Activated naive CD8-positive, alpha-beta T cell treated with anti-CD3 and anti-CD28 coated beads, Interleukin-2, amount 50 U/mL, for 24 hours (primary cell): ENCODE measurements around the gene LAMC2.

ENCODE experiments used
- ATAC-seq: fragments of 150-1000 bp; cut with Tn5 transposase; one replicate; pipeline ENCODE4 v1.10.0; 2021
- DNase-seq: peaks from one replicate; pipeline ENCODE4 v3.0.0; 2021
- H3K27ac Mint-ChIP-seq: one replicate; pipeline ENCODE4 v1.8.0; 2021; ENCODE audit warnings: mild to moderate bottlenecking, mixed read lengths
- H3K27me3 Mint-ChIP-seq: one replicate; pipeline ENCODE4 v1.8.0; 2021; ENCODE audit warnings: mixed read lengths
- H3K36me3 Mint-ChIP-seq: one replicate; pipeline ENCODE4 v1.8.0; 2021; ENCODE audit warnings: low read depth, mixed read lengths
- H3K4me1 Mint-ChIP-seq: one replicate; pipeline ENCODE4 v1.8.0; 2021; ENCODE audit warnings: mixed read lengths
- H3K4me3 Mint-ChIP-seq: one replicate; pipeline ENCODE4 v1.8.0; 2021; ENCODE audit warnings: mild to moderate bottlenecking, moderate library complexity, mixed read lengths
- H3K9me3 Mint-ChIP-seq: one replicate; pipeline ENCODE4 v1.8.0; 2021; ENCODE audit warnings: mixed read lengths

The LAMC2 gene

GRCh38 chr1:183214021-183214970 is 28.2 kb downstream of the LAMC2 start:
- ATAC-seq (no peak), DNase-seq (no peak)
- no peak overlapping the region for H3K27ac Mint-ChIP-seq
- peaks cover 5% of the 10 kb centered on the region for H3K27me3 Mint-ChIP-seq
- H3K9me3 Mint-ChIP-seq = no peaks in the 10 kb centered on the region
- peaks cover 13% of the 10 kb centered on the region for H3K4me1 Mint-ChIP-seq
- no peaks in the 10 kb centered on the region for H3K36me3 Mint-ChIP-seq
- no peak overlapping the region for H3K4me3 Mint-ChIP-seq

- H3K4me3 Mint-ChIP-seq = no peak overlapping the region
- H3K9me3 Mint-ChIP-seq = no peaks in the 10 kb centered on the region
- no peak overlapping the region for H3K27ac Mint-ChIP-seq
- peaks cover 18% of the 10 kb centered on the region for H3K4me1 Mint-ChIP-seq
- no peaks in the 10 kb centered on the region for H3K36me3 Mint-ChIP-seq
- DNase-seq (no peak), ATAC-seq (no peak)
- H3K27me3 Mint-ChIP-seq = peaks cover 5% of the 10 kb centered on the region
Observed at GRCh38 chr1:183215076-183215720, 29.1 kb downstream of the LAMC2 start.

- Mint-ChIP-seq H3K9me3 (no peaks in the 10 kb centered on the region), H3K4me3 (no peak overlapping the region), H3K27ac (no peak overlapping the region), H3K36me3 (no peaks in the 10 kb centered on the region), H3K27me3 (peaks cover 5% of the 10 kb centered on the region), H3K4me1 (peaks cover 18% of the 10 kb centered on the region)
- DNase-seq (no peak), ATAC-seq (no peak)
Observed at GRCh38 chr1:183215936-183216335, 29.9 kb downstream of the LAMC2 start.

GRCh38 chr1:183218027-183218618 is 32.1 kb downstream of the LAMC2 start:
- H3K9me3 Mint-ChIP-seq = no peaks in the 10 kb centered on the region
- H3K4me3 Mint-ChIP-seq = no peak overlapping the region
- no peaks in the 10 kb centered on the region for H3K27me3 Mint-ChIP-seq
- H3K27ac Mint-ChIP-seq = no peak overlapping the region
- H3K36me3 Mint-ChIP-seq = no peaks in the 10 kb centered on the region
- DNase-seq (no peak), ATAC-seq (no peak)
- H3K4me1 Mint-ChIP-seq = peaks cover 18% of the 10 kb centered on the region

GRCh38 chr1:183218971-183219615 is 33.0 kb downstream of the LAMC2 start:
- ATAC-seq = peak; percentile 48
- H3K4me1 Mint-ChIP-seq = peaks cover 18% of the 10 kb centered on the region
- peak; percentile 12 for DNase-seq
- no peak overlapping the region for H3K4me3 Mint-ChIP-seq
- H3K27ac Mint-ChIP-seq = no peak overlapping the region
- H3K36me3 Mint-ChIP-seq = no peaks in the 10 kb centered on the region
- no peaks in the 10 kb centered on the region for H3K27me3 Mint-ChIP-seq
- H3K9me3 Mint-ChIP-seq = no peaks in the 10 kb centered on the region

GRCh38 chr1:183219616-183220009 is 33.5 kb downstream of the LAMC2 start:
- DNase-seq (no peak), ATAC-seq (no peak)
- no peak overlapping the region for H3K4me3 Mint-ChIP-seq
- no peaks in the 10 kb centered on the region for H3K36me3 Mint-ChIP-seq
- peaks cover 18% of the 10 kb centered on the region for H3K4me1 Mint-ChIP-seq
- H3K27me3 Mint-ChIP-seq = no peaks in the 10 kb centered on the region
- no peak overlapping the region for H3K27ac Mint-ChIP-seq
- no peaks in the 10 kb centered on the region for H3K9me3 Mint-ChIP-seq

- DNase-seq (no peak), ATAC-seq (no peak)
- Mint-ChIP-seq H3K36me3 (no peaks in the 10 kb centered on the region), H3K4me1 (peaks cover 24% of the 10 kb centered on the region), H3K4me3 (no peak overlapping the region), H3K9me3 (no peaks in the 10 kb centered on the region), H3K27ac (no peak overlapping the region), H3K27me3 (peaks cover 2% of the 10 kb centered on the region)
Observed at GRCh38 chr1:183222909-183223308, 36.8 kb downstream of the LAMC2 start.

GRCh38 chr1:183223467-183223866 is 37.4 kb downstream of the LAMC2 start:
- H3K4me1 Mint-ChIP-seq = peaks cover 23% of the 10 kb centered on the region

GRCh38 chr1:183226361-183226760 is 40.3 kb downstream of the LAMC2 start:
- DNase-seq = no peak

More at GRCh38 chr1:183223467-183223866, 37.4 kb downstream of the LAMC2 start:
- Mint-ChIP-seq H3K27me3 (peaks cover 2% of the 10 kb centered on the region), H3K9me3 (no peaks in the 10 kb centered on the region), H3K4me3 (no peak overlapping the region), H3K36me3 (no peaks in the 10 kb centered on the region), H3K27ac (no peak overlapping the region)
- DNase-seq (no peak), ATAC-seq (no peak)

GRCh38 chr1:183226963-183227362 is 40.9 kb downstream of the LAMC2 start:
- Mint-ChIP-seq H3K9me3 (no peaks in the 10 kb centered on the region), H3K36me3 (no peaks in the 10 kb centered on the region), H3K4me3 (no peak overlapping the region), H3K27me3 (peaks cover 2% of the 10 kb centered on the region), H3K27ac (no peak overlapping the region), H3K4me1 (peaks cover 6% of the 10 kb centered on the region)
- ATAC-seq = no peak
- no peak for DNase-seq

More at GRCh38 chr1:183226361-183226760, 40.3 kb downstream of the LAMC2 start:
- Mint-ChIP-seq H3K27me3 (peaks cover 2% of the 10 kb centered on the region), H3K36me3 (no peaks in the 10 kb centered on the region), H3K4me1 (peaks cover 6% of the 10 kb centered on the region), H3K9me3 (no peaks in the 10 kb centered on the region), H3K4me3 (no peak overlapping the region), H3K27ac (no peak overlapping the region)
- ATAC-seq = no peak

GRCh38 chr1:183227422-183228346 is 41.6 kb downstream of the LAMC2 start:
- Mint-ChIP-seq H3K9me3 (no peaks in the 10 kb centered on the region), H3K4me1 (peaks cover 6% of the 10 kb centered on the region), H3K27ac (no peak overlapping the region), H3K4me3 (no peak overlapping the region), H3K27me3 (peaks cover 2% of the 10 kb centered on the region), H3K36me3 (no peaks in the 10 kb centered on the region)
- peak; percentile 57 for ATAC-seq
- DNase-seq = peak; percentile 48

GRCh38 chr1:183228347-183229220 is 42.5 kb downstream of the LAMC2 start:
- Mint-ChIP-seq H3K36me3 (no peaks in the 10 kb centered on the region), H3K27me3 (peaks cover 2% of the 10 kb centered on the region), H3K4me3 (no peak overlapping the region), H3K27ac (no peak overlapping the region), H3K4me1 (peaks cover 6% of the 10 kb centered on the region), H3K9me3 (no peaks in the 10 kb centered on the region)
- no peak for DNase-seq
- no peak for ATAC-seq

GRCh38 chr1:183230413-183230812 is 44.3 kb downstream of the LAMC2 start:
- no peak overlapping the region for H3K4me3 Mint-ChIP-seq
- no peak overlapping the region for H3K27ac Mint-ChIP-seq
- ATAC-seq (no peak), DNase-seq (no peak)
- no peaks in the 10 kb centered on the region for H3K9me3 Mint-ChIP-seq
- peaks cover 6% of the 10 kb centered on the region for H3K4me1 Mint-ChIP-seq
- H3K36me3 Mint-ChIP-seq = no peaks in the 10 kb centered on the region
- H3K27me3 Mint-ChIP-seq = peaks cover 2% of the 10 kb centered on the region
